Effector memory CD4-positive, alpha-beta T cell (primary cell): ENCODE measurements around the gene MAST2.

Experiments used
- DNase-seq, 3 donors: peaks; one replicate each; pipeline ENCODE4 v3.0.0-alpha.2; 2020
- H3K27ac ChIP-seq: 2 replicates; pipeline ENCODE4 v1.7.0; 2013; ENCODE audit warnings: mild to moderate bottlenecking, low read length, moderate library complexity; ENCODE audit not compliant: insufficient read depth, poor library complexity, severe bottlenecking
- H3K27me3 ChIP-seq: replicated peaks from 2 replicates; pipeline ENCODE4 v1.7.0; 2013; ENCODE audit warnings: mild to moderate bottlenecking, low read length; ENCODE audit not compliant: insufficient read depth, control insufficient read depth, poor library complexity, severe bottlenecking
- H3K36me3 ChIP-seq: 2 replicates; pipeline ENCODE4 v1.7.0; 2013; ENCODE audit warnings: mild to moderate bottlenecking, low read length, moderate library complexity; ENCODE audit not compliant: control insufficient read depth, insufficient read depth
- H3K4me1 ChIP-seq: 2 replicates; pipeline ENCODE4 v1.7.0; 2013; ENCODE audit warnings: low read length, mild to moderate bottlenecking; ENCODE audit not compliant: control insufficient read depth, insufficient read depth, poor library complexity, severe bottlenecking
- H3K4me3 ChIP-seq: 2 replicates; pipeline ENCODE4 v1.7.0; 2013; ENCODE audit warnings: low read length, low read depth, mild to moderate bottlenecking; ENCODE audit not compliant: insufficient read depth, poor library complexity, severe bottlenecking
- H3K9me3 ChIP-seq: 2 replicates; pipeline ENCODE4 v1.7.0; 2013; ENCODE audit warnings: mild to moderate bottlenecking, low read length, moderate library complexity; ENCODE audit not compliant: control insufficient read depth

The MAST2 gene

DNA sequence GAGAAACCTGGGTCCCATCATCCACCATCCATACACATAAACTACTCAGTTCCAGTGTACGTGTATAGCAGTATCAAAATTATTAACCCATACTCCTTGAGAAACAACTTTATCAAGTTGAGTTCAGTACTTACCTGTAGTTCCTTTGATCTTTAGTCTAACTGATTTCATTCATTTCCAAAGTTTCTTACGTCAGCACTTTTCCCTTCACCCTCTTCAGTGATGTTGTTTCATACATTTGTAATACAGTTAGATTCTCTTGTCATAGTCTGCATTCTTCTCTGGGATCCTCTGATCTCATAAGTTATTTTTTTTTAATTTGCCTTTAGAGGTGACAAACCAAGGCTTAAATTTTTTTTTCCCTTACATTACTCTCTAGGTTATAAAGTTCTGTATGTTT, 185.8 kb downstream of the MAST2 start:
- Histone ChIP-seq H3K27ac (no peak overlapping the region), H3K27me3 (no peaks in the 10 kb centered on the region), H3K9me3 (no peaks in the 10 kb centered on the region), H3K4me1 (no peaks in the 10 kb centered on the region), H3K36me3 (no peaks in the 10 kb centered on the region), H3K4me3 (no peak overlapping the region)
- no peak for DNase-seq

DNA sequence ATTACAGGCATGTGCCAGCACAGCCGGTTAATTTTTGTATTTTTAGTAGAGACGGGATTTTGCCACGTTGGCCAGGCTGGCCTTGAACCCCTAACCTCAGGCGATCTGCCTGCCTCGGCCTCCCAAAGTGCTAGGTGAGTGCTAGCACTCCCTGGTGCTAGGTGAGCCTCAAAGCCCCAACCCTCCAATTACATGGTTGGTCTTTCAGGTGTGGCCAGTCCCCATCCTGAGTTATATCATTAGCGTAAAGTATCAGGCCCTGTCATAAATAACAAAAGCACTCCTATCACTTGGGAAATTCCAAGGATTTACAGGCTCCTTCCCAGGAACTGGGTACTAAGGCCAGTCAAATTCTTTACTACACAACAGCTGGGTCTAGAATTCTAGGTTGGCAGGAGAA, 191.0 kb downstream of the MAST2 start:
- Histone ChIP-seq H3K4me1 (no peaks in the 10 kb centered on the region), H3K9me3 (no peaks in the 10 kb centered on the region), H3K27ac (no peak overlapping the region), H3K36me3 (no peaks in the 10 kb centered on the region), H3K4me3 (no peak overlapping the region), H3K27me3 (no peaks in the 10 kb centered on the region)
- DNase-seq: no peak

DNA sequence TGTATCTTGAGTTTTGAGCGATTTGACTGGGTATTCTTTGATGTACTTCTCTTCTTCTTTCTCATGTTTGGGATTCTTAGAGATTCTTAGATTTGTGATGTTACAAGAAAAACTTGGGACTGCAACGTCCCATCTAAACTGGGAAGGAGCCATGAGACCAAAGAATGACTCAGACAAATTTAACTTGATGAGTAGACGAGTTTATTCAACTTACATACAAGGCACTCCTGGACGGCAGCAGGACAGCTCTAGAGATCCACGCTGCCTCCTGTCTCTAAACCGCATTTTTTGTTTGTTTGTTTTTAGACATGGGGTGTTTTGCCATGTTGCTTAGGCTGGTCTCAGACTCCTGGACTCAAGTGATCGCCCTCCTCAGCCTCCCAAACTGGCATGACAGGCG, 191.9 kb downstream of the MAST2 start:
- no peak for DNase-seq

DNA sequence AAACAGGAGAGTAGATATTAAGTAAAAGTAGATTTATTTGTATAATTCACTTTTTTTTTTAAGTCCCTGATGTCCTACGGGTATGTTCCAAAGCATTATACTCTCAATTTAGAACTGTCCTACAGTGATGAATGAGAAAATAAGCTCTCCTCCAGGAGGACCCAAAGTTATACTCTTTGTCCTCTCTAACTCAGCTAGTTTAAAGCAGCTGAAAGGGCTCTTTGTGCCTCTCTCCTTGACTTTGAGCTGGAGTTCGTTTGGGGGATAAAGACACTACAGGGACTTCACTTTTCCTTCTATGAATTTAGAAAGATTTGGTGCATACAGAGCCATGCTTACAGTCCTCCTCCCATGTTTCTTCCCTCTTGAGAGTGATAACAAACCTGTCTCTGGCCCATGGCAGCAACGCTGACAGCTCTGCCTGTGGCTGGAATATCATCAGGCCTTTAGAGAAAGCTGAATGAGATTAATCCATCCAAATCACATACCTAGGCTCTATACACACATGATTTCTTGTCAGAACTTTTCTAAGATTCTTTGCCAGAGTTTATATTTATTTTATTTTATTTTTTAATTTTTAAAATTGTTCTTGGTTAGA, 194.7 kb downstream of the MAST2 start:
- H3K4me1 ChIP-seq: no peaks in the 10 kb centered on the region
- no peaks in the 10 kb centered on the region for H3K9me3 ChIP-seq
- H3K36me3 ChIP-seq: no peaks in the 10 kb centered on the region
- no peak overlapping the region for H3K4me3 ChIP-seq
- no peaks in the 10 kb centered on the region for H3K27me3 ChIP-seq
- no peak overlapping the region for H3K27ac ChIP-seq
- no peak for DNase-seq

More for the DNA sequence above, 191.9 kb downstream of the MAST2 start:
- Histone ChIP-seq H3K9me3 (no peaks in the 10 kb centered on the region), H3K27me3 (no peaks in the 10 kb centered on the region), H3K27ac (no peak overlapping the region), H3K4me3 (no peak overlapping the region), H3K36me3 (no peaks in the 10 kb centered on the region), H3K4me1 (no peaks in the 10 kb centered on the region)

DNA sequence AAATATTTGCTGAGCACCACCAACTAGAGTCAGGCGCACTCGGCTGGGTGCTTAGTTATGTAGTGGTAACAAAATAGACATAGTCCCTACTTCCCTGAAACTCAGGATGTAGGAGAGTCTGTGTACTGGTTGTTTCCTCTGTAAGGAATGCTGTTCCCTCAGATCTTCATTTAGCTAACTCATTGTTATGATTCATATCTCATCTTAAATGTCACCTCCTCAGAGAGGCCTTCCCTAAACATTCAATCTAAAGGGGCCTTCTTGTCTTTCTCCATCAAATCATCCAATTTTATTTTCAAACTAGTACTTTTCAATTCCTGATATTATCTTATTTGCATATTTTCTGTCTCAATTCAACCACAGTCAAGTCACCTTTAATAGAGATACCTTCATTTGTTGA, 196.1 kb downstream of the MAST2 start:
- Histone ChIP-seq H3K4me3 (no peak overlapping the region), H3K27me3 (no peaks in the 10 kb centered on the region), H3K9me3 (no peaks in the 10 kb centered on the region), H3K4me1 (no peaks in the 10 kb centered on the region), H3K27ac (no peak overlapping the region), H3K36me3 (no peaks in the 10 kb centered on the region)
- DNase-seq: no peak

DNA sequence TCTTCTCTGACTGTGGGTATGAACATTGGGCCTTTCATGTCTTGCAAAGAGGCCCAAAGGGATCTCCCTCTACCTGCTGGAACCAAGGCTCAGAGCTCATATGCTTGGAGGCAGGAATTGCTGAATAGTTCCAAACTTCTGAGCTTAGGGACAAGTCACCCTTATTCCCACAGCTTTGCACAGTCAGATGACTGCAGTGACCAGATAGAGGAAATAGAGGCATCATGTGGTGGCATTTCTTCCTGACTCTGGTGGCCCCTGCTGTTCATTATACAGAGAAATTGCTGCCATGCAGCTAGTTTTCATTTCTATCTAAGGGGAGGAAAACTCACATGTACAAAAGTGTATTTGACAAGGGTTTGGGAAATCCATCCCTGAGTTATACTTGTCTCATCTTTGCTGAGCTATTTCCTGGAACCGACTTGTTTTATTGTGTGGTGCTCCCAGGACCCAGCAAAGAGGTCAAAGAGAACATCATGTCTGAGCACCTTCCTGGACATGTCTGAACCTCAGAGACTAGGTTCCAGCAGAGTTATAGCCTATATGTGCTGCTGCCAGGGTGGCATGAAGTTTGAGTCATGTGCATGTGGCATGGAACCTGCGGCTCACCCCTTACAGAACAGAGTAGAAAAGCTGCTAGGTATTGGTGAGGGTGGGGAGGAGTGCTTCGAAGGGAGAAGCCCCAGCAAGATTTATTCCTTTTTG, 197.8 kb downstream of the MAST2 start:
- no peak for DNase-seq
- Histone ChIP-seq H3K4me3 (no peak overlapping the region), H3K27me3 (no peaks in the 10 kb centered on the region), H3K27ac (no peak overlapping the region), H3K9me3 (no peaks in the 10 kb centered on the region), H3K4me1 (no peaks in the 10 kb centered on the region), H3K36me3 (no peaks in the 10 kb centered on the region)

DNA sequence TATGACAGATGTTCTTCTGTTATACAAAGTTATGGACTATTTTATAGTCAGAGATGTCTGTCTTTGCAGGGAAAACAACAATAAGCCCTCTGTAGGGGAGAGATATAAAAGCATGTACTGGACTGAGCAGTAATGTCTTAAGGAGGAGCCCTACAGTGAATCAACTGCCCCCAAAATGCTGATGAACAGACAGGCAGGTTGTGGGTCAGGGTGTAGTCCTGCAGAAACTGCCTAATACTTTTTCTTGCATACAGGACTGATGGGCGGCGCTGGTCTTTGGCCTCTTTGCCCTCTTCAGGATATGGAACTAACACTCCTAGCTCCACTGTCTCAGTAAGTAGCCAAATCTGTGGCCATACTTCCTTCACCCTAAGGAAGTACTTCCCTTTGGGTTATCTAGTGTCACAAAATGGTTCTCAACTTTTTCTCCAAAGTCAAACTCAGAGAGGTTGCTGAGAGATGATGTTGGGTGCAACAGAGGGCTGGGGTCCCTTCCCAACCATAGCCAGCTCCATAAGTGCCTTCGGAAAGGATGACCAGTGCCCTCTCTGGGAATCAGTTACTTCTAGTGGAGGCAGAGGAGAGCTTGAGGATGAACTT, 199.2 kb downstream of the MAST2 start:
- DNase-seq: no peak
- Histone ChIP-seq H3K9me3 (no peaks in the 10 kb centered on the region), H3K4me1 (no peaks in the 10 kb centered on the region), H3K4me3 (no peak overlapping the region), H3K27me3 (no peaks in the 10 kb centered on the region), H3K36me3 (no peaks in the 10 kb centered on the region), H3K27ac (no peak overlapping the region)

DNA sequence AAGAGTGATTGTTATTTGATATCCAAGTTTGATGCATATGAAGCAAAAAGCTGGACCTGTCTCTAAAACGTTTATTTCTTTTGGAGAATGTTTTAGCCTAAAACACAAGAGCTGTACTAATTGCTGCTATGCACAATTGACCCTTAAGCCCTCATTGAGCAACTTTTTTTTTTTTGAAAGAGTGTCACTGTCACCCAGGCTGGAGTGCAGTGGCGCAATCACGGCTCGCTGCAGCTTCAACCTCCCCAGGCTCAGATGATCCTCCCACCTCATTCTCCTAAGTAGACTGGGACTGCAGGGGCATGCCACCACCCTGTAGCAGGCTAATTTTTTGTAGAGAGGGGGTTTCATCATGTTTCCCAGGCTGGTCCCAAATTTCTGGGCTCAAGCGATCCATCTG, 199.9 kb downstream of the MAST2 start:
- no peak overlapping the region for H3K4me3 ChIP-seq
- no peaks in the 10 kb centered on the region for H3K9me3 ChIP-seq
- no peaks in the 10 kb centered on the region for H3K27me3 ChIP-seq
- no peaks in the 10 kb centered on the region for H3K4me1 ChIP-seq
- H3K36me3 ChIP-seq: no peaks in the 10 kb centered on the region
- H3K27ac ChIP-seq: no peak overlapping the region
- DNase-seq: no peak

DNA sequence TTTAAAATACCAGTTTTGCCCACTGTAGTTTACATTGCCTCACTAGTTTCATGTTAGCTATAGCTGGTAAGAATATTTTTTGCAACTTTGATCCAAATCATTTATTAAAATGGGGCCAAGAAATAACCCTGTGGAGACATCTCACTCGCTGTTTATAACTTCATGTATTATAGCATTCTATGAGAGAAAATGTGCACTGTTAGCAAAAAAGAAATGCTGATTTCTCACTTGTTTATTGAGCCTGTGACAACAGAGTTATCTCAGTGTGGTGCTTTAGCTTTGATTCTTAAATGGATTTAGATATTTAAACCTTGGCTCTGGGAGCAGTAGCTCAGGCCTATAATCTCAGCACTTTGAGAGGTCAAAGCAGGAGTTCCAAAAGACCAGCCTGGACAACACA, 201.1 kb downstream of the MAST2 start:
- H3K4me1 ChIP-seq: no peaks in the 10 kb centered on the region
- H3K27ac ChIP-seq: no peak overlapping the region
- no peak for DNase-seq
- no peaks in the 10 kb centered on the region for H3K27me3 ChIP-seq
- H3K36me3 ChIP-seq: peaks cover 3% of the 10 kb centered on the region
- no peak overlapping the region for H3K4me3 ChIP-seq
- H3K9me3 ChIP-seq: no peaks in the 10 kb centered on the region

DNA sequence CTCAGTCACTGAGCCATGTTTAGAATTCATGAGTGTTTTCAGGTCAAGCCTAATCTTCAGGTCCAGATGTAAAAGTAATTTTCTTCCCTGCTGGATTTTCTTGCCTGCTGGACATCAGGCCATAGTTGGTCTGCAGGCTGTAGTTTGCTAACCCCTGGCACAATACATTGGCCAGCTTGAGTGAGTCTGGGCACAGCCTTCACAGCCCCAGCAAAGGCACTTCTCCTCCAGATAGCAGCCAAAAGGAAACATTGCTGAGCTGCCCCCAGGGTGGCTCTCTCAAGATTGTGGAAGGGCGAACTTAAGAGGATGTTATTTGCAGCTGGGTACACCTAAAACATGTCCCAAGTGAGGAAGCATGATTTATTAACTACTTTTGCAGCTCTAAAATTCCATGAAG, 202.2 kb downstream of the MAST2 start:
- Histone ChIP-seq H3K36me3 (peaks cover 3% of the 10 kb centered on the region), H3K27ac (no peak overlapping the region), H3K9me3 (no peaks in the 10 kb centered on the region), H3K4me1 (no peaks in the 10 kb centered on the region), H3K4me3 (no peak overlapping the region), H3K27me3 (no peaks in the 10 kb centered on the region)
- no peak for DNase-seq
